Activated CD8-positive, alpha-beta T cell treated with anti-CD3 and anti-CD28 coated beads, Interleukin-2, amount 10 ng/mL, durations not matched to agents 7 days and 5 days (primary cell): ENCODE measurements around the gene IRF2BP1. TPM values are rescaled to one million over a fixed set of nuclear protein-coding genes. Genes with fewer than 3 reads are reported as not detected.

ENCODE experiments used
- ATAC-seq: fragments of 150-1000 bp; cut with Tn5 transposase; one replicate; pipeline ENCODE4 v1.10.0; 2021; ENCODE audit warnings: moderate library complexity
- CTCF ChIA-PET: fragments of 350-600 bp; sonication (Branson Sonifier 250); formaldehyde crosslinking; loops from one replicate; lab custom pipeline; 2021; ENCODE audit warnings: antibody characterized with exemption; lab: Charles Lee
- POLR2A ChIA-PET: fragments of 350-600 bp; sonication (Branson Sonifier 250); formaldehyde crosslinking; loops from one replicate; lab custom pipeline; 2021; ENCODE audit warnings: antibody characterized with exemption; lab: Charles Lee
- DNase-seq: peaks from one replicate; pipeline ENCODE4 v3.0.0-alpha.2; 2020
- H3K27ac Mint-ChIP-seq: one replicate; pipeline ENCODE4 v1.8.0; 2021; ENCODE audit warnings: mild to moderate bottlenecking, mixed read lengths
- H3K27me3 Mint-ChIP-seq: one replicate; pipeline ENCODE4 v1.8.0; 2021; ENCODE audit warnings: low read depth, mixed read lengths
- H3K36me3 Mint-ChIP-seq: one replicate; pipeline ENCODE4 v1.8.0; 2021; ENCODE audit warnings: low read depth, mixed read lengths
- H3K4me1 Mint-ChIP-seq: one replicate; pipeline ENCODE4 v1.8.0; 2021; ENCODE audit warnings: low read depth, mixed read lengths
- H3K4me3 Mint-ChIP-seq: one replicate; pipeline ENCODE4 v1.8.0; 2021; ENCODE audit warnings: mild to moderate bottlenecking, mixed read lengths
- H3K9me3 Mint-ChIP-seq: one replicate; pipeline ENCODE4 v1.8.0; 2022; ENCODE audit warnings: mixed read lengths; ENCODE audit not compliant: insufficient read depth
- total RNA-seq, 2 experiments: library from RNA; stranded (reverse); gene quantifications; one replicate each; pipeline ENCODE4 v1.2.3, GENCODE V29; 2021

IRF2BP1 gene
- total RNA-seq, 2 experiments from 2014 or later = 18.0 to 19.1 TPM

DNA sequence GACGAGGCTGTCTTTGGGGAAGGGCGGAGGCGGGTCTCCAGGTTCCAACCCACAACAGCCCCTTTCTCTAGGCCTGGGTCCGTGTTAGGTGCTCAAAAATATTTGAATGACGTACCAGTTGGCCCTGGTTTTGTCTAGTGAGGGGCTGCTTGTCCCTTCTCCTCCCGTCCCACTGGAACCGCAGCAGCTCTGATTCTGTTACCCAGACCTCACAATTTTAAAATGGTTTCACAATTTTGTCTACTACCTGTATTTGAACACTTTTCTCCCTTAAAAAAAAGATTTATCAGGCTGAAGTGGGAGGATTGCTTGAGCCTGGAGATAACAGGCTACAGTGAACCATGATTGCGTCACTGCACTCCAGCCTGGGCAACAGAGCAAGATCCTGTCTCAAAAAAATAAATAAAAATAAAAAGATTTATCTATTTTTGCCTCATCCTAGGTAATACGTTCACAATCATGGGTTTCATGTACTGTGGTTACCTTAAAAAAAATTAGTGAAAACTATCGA lies 1.3 kb upstream of the IRF2BP1 start:
- Mint-ChIP-seq H3K9me3 (no peaks in the 10 kb centered on the region), H3K4me1 (peaks cover 25% of the 10 kb centered on the region), H3K4me3 (peak overlapping the region; percentile 90), H3K27me3 (no peaks in the 10 kb centered on the region), H3K27ac (peak overlapping the region; percentile 97), H3K36me3 (peaks cover 2% of the 10 kb centered on the region)
- ChIA-PET POLR2A (interaction anchor here (1.7 to 2.1 kb wide), 2 partner anchors 16 to 24 kb away, joined by 11 to 12 read pairs; partner anchors contain the start of genes FOXA3, MYPOP and SYMPK), CTCF (interaction anchor here (1.0 to 3.8 kb wide), 6 partner anchors 15 to 378 kb away, joined by 3 to 29 read pairs (median 11); partner anchors contain the start of genes FOXA3, MYPOP, SIX5 and SYMPK)
- ATAC-seq = no peak
- no peak for DNase-seq

DNA sequence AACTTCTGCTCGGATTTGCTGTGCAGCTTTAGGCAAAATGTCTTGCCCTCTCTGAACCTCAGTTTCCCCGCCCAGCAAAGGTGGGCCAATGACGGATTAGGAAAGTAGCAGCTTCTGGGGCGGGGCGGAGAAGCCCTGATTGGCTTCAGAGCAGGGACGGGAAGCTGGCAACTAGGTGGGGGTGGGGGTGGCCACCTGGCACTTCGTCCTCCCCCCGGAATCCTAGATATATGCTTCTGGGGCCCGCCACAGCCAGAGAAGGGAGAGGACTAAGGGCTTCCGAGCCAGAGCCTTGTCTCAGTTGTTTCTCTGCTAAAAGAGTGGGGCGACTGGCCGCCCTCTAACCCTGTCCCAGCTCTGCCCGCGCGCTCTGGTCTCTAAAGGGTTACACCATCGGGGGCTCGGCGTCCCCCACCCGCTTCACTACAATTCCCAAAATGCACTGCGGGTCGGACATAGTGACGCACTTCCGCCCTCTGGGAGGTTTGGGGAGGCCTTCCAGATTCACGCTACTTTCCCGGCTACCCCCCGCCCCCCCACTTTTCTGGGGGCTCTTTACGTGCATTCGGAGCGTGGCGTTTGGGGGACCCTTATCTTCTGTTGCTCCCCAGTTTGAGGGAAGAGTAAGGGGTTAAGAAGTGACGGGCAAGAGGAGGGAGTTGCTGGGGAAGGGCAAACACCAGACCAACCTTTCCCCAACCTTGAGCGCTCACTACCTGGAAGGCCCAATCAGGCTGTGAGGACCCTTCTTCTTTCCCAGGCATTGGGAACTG lies 672 bp upstream of the IRF2BP1 start:
- H3K9me3 Mint-ChIP-seq = no peaks in the 10 kb centered on the region
- H3K4me3 Mint-ChIP-seq = peak overlapping the region; percentile 90
- ChIA-PET POLR2A (interaction anchor here (0.6 to 2.1 kb wide), 9 partner anchors 9 to 67 kb away, joined by 3 to 12 read pairs (median 3); partner anchors contain the start of genes FOXA3, MYPOP and SYMPK), CTCF (interaction anchor here (0.9 to 3.8 kb wide), 7 partner anchors 15 to 379 kb away, joined by 3 to 29 read pairs (median 8); partner anchors contain the start of genes FOXA3, MYPOP, SIX5 and SYMPK)
- ATAC-seq (peak; percentile 82), DNase-seq (peak; percentile 96)
- peaks cover 2% of the 10 kb centered on the region for H3K36me3 Mint-ChIP-seq
- H3K4me1 Mint-ChIP-seq = peaks cover 29% of the 10 kb centered on the region
- H3K27ac Mint-ChIP-seq = peak overlapping the region; percentile 97
- no peaks in the 10 kb centered on the region for H3K27me3 Mint-ChIP-seq

GRCh38 chr19:45884682-45885555 lies 1.0 kb downstream of the IRF2BP1 start:
- CTCF ChIA-PET = interaction anchor here (0.8 to 3.8 kb wide), 6 partner anchors 17 to 193 kb away, joined by 3 to 29 read pairs (median 11); partner anchors contain the start of genes FOXA3, MYPOP, QPCTL and SIX5
- POLR2A ChIA-PET = no interaction called here
- Mint-ChIP-seq H3K36me3 (no peaks in the 10 kb centered on the region), H3K9me3 (no peaks in the 10 kb centered on the region), H3K4me1 (peaks cover 35% of the 10 kb centered on the region), H3K27me3 (peaks cover 4% of the 10 kb centered on the region), H3K27ac (no peak overlapping the region), H3K4me3 (peak overlapping the region; percentile 62)
- DNase-seq (no peak), ATAC-seq (no peak)

DNA sequence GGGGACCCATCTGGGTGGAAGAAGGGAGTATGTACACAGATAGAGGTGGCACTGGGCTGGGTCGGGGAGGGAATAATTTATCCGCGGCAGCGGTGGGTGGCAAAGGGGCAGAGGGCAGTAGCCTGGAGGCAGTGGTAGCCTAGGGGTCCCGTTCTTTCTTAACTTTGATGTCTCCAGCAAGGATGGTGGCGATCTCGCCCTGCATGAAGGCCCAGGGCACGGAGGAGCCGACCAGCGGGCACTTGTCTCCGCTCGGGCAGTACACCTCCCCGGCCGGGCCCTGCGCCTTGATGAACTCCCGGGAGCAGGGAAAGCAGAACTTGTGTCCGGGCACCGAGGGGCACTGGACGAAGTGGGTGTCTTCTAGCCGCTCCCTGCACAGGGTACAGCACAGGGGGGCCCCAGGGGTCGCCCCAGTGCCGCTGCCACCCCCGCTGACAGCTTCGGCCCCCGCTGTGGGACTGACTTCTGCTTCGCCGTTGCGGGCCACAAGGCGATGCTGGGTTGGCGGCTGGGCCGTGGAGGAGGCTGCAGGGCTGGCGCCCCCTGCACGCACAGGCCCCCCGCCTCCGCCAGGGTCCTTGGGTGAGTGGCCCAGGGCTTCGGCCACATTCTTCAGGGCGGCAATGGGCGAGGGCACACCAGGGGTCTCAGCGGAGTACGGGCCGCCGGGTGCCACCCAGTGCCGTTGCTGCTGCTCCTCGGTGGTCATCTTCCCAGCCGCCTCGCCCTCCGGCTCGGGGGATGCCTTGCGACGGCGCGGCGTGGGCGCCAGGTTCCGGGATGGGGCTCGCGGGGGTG lies 1.9 kb downstream of the IRF2BP1 start:
- no peaks in the 10 kb centered on the region for H3K36me3 Mint-ChIP-seq
- ATAC-seq (no peak), DNase-seq (no peak)
- ChIA-PET POLR2A (no interaction called here), CTCF (interaction anchor here (0.6 to 3.8 kb wide), 8 partner anchors 18 to 129 kb away, joined by 3 to 29 read pairs (median 7); partner anchors contain the start of genes FOXA3, MYPOP and SYMPK)
- no peaks in the 10 kb centered on the region for H3K9me3 Mint-ChIP-seq
- H3K4me3 Mint-ChIP-seq = peak overlapping the region; percentile 3
- peaks cover 35% of the 10 kb centered on the region for H3K4me1 Mint-ChIP-seq
- H3K27ac Mint-ChIP-seq = no peak overlapping the region
- peaks cover 5% of the 10 kb centered on the region for H3K27me3 Mint-ChIP-seq

GRCh38 chr19:45883586-45883880 lies 2.4 kb downstream of the IRF2BP1 start:
- POLR2A ChIA-PET = no interaction called here
- ATAC-seq (no peak), DNase-seq (no peak)
- CTCF ChIA-PET = interaction anchor here (0.6 to 2.7 kb wide), 6 partner anchors 8 to 128 kb away, joined by 3 to 16 read pairs (median 4); partner anchors contain the start of genes MYPOP and SYMPK
- Mint-ChIP-seq H3K9me3 (no peaks in the 10 kb centered on the region), H3K27ac (no peak overlapping the region), H3K27me3 (peaks cover 7% of the 10 kb centered on the region), H3K36me3 (no peaks in the 10 kb centered on the region), H3K4me3 (peak overlapping the region; percentile 42), H3K4me1 (peaks cover 35% of the 10 kb centered on the region)

GRCh38 chr19:45882652-45883585 lies 3.0 kb downstream of the IRF2BP1 start:
- peaks cover 9% of the 10 kb centered on the region for H3K27me3 Mint-ChIP-seq
- no peak for ATAC-seq
- ChIA-PET CTCF (interaction anchor here (0.7 to 2.7 kb wide), 12 partner anchors 9 to 382 kb away, joined by 3 to 29 read pairs (median 4); partner anchors contain the start of genes FOXA3, MYPOP, SIX5 and SYMPK), POLR2A (interaction anchor here (0.6 kb wide), 1 partner anchor 906 kb away, joined by 3 read pairs; the partner anchor contains the start of gene SLC1A5)
- no peaks in the 10 kb centered on the region for H3K36me3 Mint-ChIP-seq
- H3K9me3 Mint-ChIP-seq = no peaks in the 10 kb centered on the region
- peak overlapping the region; percentile 22 for H3K27ac Mint-ChIP-seq
- H3K4me1 Mint-ChIP-seq = peaks cover 35% of the 10 kb centered on the region
- peak; percentile 90 for DNase-seq
- peak overlapping the region; percentile 42 for H3K4me3 Mint-ChIP-seq

DNA sequence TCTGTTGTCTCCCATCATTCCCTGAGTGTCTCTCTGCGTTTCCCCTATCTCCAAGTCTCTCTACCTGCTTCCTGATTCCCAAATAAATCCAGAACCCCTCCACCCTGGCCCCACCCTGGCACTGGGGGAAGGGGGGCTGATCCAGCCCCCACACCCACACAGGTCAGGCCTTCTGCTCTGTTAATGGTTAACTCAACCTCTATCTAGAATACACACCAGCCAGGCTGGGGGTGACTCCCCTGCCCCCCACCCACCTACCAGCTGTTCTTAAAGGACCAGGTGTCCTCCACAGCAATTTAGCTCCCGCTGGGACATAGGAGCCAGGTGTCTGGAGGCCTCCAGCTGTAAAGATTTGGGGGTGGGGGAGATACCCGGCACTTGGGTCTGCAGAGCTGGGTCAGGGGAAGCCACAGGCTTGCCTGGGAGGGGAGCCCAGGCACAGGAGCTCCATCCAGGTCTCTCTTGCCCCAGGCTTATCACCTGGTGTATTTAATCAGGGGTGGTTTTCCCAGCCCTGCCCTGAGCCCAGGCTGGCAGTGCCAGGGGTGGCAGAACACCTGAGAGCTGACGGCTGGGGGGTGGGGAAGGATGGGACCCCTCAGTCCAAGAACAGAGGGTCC lies 3.9 kb downstream of the IRF2BP1 start:
- Mint-ChIP-seq H3K36me3 (no peaks in the 10 kb centered on the region), H3K27me3 (peaks cover 15% of the 10 kb centered on the region), H3K27ac (no peak overlapping the region), H3K4me3 (no peak overlapping the region), H3K4me1 (peaks cover 37% of the 10 kb centered on the region), H3K9me3 (no peaks in the 10 kb centered on the region)
- CTCF ChIA-PET = interaction anchor here (0.7 to 2.7 kb wide), 11 partner anchors 9 to 383 kb away, joined by 3 to 29 read pairs (median 4); partner anchors contain the start of genes FOXA3, MYPOP, SIX5 and SYMPK
- POLR2A ChIA-PET = interaction anchor here (0.6 kb wide), 1 partner anchor 907 kb away, joined by 3 read pairs; the partner anchor contains the start of gene SLC1A5
- DNase-seq = no peak
- no peak for ATAC-seq

DNA sequence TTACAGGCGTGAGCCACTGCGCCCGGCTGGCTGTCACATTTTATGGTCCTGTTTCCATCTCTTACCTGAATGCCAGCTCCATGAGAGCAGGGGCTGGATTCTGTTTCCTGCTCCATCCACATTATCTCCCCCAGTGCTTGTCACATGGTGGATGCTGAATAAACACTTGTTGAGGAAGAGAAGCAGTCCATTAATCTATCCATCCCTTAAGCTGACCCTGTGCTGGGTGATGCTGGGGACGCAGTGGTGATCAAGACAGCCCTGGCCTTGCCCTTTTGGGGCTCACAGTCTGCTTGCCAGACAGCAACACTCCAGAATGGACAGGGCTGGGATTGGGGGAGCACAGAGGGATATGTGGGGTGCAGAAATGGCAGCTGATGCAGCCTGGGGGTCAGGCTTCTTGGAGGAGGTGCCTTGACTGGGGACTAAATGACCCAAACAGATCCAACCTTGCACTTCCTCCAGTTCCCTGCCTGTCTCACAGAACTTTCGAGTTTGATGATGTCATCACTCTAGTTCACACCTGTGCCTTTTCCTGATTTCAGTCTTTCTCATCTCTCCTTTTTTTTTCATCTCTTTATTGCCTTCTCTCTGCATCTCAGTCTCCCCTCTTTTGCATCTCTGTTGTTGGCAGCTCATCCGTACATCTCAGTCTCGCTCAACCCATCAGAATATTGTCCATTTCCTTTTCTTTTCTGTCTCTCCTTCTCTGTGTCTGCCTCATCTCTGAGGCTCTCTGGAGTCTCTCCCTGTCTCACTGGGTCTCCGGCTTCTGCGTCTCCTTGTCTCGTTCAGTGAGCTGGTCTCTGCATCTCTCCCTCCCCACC lies 4.6 kb downstream of the IRF2BP1 start:
- Mint-ChIP-seq H3K9me3 (no peaks in the 10 kb centered on the region), H3K36me3 (no peaks in the 10 kb centered on the region), H3K4me1 (peaks cover 36% of the 10 kb centered on the region), H3K27ac (no peak overlapping the region), H3K4me3 (no peak overlapping the region), H3K27me3 (peaks cover 17% of the 10 kb centered on the region)
- no peak for DNase-seq
- ChIA-PET POLR2A (no interaction called here), CTCF (interaction anchor here (1.0 to 3.0 kb wide), 11 partner anchors 15 to 146 kb away, joined by 3 to 29 read pairs (median 8); partner anchors contain the start of genes FOXA3, SIX5 and SYMPK)
- no peak for ATAC-seq

DNA sequence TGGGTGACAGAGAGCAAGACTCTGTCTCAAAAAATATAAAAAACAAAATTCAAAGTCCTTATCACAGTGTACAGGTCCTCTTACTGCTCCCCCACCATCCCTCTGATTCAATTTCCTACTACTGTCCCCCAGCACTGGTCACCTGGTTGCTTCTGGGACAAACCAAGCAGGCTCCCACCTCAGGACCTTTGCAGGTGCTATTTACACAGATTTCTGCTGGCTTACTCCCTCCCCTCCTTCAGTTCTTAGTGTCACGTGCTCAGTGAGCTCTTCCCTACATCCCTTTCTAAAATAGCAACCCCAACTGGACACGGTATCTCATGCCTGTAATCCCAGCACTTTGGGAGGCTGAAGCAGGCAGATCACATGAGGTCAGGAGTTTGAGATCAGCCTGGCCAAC lies 6.0 kb downstream of the IRF2BP1 start:
- Mint-ChIP-seq H3K4me1 (peaks cover 35% of the 10 kb centered on the region), H3K4me3 (no peak overlapping the region), H3K9me3 (no peaks in the 10 kb centered on the region), H3K36me3 (no peaks in the 10 kb centered on the region), H3K27ac (no peak overlapping the region), H3K27me3 (peaks cover 27% of the 10 kb centered on the region)
- DNase-seq (no peak), ATAC-seq (no peak)
- CTCF ChIA-PET = interaction anchor here (0.6 to 3.0 kb wide), 5 partner anchors 14 to 110 kb away, joined by 3 to 13 read pairs (median 8); partner anchors contain the start of genes FOXA3, RSPH6A, SIX5 and SYMPK
- POLR2A ChIA-PET = no interaction called here
